ENCODE data around the gene PDLIM4.

PDLIM4 gene

DNA sequence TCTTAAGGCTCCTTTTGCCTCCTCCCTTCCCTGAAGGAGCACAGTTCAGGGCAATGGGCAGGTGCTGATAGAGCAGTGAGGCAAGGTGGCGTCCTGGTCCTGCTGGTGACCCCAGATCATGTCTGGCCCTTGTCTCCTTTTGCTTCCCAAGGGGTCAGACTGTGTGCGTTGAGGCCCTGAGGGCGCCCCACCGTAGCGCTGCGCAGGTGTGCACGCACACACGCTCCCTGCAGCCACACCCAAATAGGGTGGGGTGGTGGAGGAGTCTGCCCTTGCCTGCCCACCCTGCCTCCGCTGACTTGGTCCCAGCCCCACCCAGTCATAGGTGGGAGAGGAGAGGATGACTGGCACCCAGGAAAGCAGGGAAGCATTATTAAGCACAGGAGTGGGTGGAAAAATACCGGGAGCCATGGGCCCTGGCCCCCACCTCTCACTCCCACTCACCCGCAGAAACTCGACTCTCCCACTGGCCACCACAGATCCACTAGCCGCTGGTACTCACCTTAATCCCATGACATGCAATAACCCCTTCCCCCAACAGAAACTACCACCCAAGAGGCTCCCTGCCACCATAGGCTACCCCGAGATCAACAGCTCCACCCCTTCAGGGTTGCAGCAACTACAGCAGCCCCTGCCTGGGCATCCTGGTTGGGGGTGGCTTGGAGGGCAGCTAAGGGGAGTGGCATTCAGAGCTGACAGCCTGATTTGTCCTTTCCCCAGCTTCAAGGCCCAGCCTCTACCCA, 16.7 kb downstream of the PDLIM4 start:
- TF ChIP-seq, protein P1, sequence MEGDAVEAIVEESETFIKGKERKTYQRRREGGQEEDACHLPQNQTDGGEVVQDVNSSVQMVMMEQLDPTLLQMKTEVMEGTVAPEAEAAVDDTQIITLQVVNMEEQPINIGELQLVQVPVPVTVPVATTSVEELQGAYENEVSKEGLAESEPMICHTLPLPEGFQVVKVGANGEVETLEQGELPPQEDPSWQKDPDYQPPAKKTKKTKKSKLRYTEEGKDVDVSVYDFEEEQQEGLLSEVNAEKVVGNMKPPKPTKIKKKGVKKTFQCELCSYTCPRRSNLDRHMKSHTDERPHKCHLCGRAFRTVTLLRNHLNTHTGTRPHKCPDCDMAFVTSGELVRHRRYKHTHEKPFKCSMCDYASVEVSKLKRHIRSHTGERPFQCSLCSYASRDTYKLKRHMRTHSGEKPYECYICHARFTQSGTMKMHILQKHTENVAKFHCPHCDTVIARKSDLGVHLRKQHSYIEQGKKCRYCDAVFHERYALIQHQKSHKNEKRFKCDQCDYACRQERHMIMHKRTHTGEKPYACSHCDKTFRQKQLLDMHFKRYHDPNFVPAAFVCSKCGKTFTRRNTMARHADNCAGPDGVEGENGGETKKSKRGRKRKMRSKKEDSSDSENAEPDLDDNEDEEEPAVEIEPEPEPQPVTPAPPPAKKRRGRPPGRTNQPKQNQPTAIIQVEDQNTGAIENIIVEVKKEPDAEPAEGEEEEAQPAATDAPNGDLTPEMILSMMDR (IDR thresholded peaks at IDR 0.05; ENCODE audit: insufficient read depth, low read length) = no peak
- TF ChIP-seq, protein P2, sequence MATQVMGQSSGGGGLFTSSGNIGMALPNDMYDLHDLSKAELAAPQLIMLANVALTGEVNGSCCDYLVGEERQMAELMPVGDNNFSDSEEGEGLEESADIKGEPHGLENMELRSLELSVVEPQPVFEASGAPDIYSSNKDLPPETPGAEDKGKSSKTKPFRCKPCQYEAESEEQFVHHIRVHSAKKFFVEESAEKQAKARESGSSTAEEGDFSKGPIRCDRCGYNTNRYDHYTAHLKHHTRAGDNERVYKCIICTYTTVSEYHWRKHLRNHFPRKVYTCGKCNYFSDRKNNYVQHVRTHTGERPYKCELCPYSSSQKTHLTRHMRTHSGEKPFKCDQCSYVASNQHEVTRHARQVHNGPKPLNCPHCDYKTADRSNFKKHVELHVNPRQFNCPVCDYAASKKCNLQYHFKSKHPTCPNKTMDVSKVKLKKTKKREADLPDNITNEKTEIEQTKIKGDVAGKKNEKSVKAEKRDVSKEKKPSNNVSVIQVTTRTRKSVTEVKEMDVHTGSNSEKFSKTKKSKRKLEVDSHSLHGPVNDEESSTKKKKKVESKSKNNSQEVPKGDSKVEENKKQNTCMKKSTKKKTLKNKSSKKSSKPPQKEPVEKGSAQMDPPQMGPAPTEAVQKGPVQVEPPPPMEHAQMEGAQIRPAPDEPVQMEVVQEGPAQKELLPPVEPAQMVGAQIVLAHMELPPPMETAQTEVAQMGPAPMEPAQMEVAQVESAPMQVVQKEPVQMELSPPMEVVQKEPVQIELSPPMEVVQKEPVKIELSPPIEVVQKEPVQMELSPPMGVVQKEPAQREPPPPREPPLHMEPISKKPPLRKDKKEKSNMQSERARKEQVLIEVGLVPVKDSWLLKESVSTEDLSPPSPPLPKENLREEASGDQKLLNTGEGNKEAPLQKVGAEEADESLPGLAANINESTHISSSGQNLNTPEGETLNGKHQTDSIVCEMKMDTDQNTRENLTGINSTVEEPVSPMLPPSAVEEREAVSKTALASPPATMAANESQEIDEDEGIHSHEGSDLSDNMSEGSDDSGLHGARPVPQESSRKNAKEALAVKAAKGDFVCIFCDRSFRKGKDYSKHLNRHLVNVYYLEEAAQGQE (IDR thresholded peaks at IDR 0.05; ENCODE audit: insufficient replicate concordance, low read depth) = no peak
- DNase-seq (ENCODE audit: low read depth in 1 of 2, low spot score in 1 of 2) = no peak
- H3K27me3 ChIP-seq (ENCODE audit: insufficient read depth, poor library complexity, severe bottlenecking) = no peaks in the 10 kb centered on the region
- H3K27ac ChIP-seq (replicated peaks) = no peak overlapping the region
- no peak overlapping the region for H3K4me3 ChIP-seq (replicated peaks; ENCODE audit: insufficient read depth, low read length)

DNA sequence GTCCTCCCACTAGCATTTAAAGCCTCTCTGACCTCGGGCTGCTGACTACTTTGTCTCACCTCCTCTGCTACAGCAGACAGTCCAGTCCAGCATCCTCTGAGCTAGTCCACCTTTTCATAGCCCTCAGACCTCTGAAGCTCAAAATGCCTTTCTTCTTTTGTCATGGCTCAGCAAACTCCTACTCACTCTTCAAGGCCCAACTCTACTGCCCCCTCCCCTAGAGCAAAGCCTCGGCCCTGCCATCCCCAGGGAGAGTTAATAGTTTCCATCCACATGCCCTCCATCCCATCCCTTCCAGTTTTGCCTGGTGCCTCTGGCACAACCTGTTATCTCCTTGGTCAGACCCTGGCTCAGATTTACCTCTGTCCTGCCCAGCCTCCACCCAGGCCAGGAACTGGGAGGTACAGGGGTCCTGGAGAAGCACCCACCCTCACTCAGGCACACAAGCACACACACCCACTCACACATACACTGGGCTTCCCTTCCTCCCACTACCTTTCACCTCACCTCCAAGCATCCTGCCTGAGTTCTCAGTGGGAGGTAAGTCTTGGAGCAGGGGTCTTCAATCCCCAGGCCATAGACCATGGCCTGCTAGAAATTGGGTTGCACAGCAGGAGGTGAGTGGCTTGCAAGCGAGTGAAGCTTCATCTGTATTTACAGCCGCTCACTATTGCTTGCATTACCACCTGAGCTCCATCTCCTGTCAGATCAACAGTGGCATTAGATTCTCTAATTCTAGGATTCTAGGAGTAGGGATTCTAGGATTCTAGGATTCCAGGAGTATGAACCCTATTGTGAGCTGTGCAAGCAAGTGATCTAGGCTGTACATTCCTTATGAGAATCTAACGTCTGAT, 18.1 kb downstream of the PDLIM4 start:
- H3K27me3 ChIP-seq (ENCODE audit: insufficient read depth, poor library complexity, severe bottlenecking) = no peaks in the 10 kb centered on the region
- TF ChIP-seq, protein P2 (IDR thresholded peaks at IDR 0.05; ENCODE audit: insufficient replicate concordance, low read depth) = no peak
- TF ChIP-seq, protein P1 (IDR thresholded peaks at IDR 0.05; ENCODE audit: insufficient read depth, low read length) = no peak
- TF ChIP-seq GABPA (IDR thresholded peaks at IDR 0.05; ENCODE audit: low read depth) = no peak
- no peak for TF ChIP-seq POLR2AphosphoS5 (IDR thresholded peaks at IDR 0.05; ENCODE audit: low read depth)
- TF ChIP-seq SPI1 (IDR thresholded peaks at IDR 0.05; ENCODE audit: borderline replicate concordance, low read depth) = no peak
- DNase-seq (ENCODE audit: low read depth in 1 of 2, low spot score in 1 of 2) = no peak
- H3K4me3 ChIP-seq (replicated peaks; ENCODE audit: insufficient read depth, low read length) = no peak overlapping the region
- no peak overlapping the region for H3K27ac ChIP-seq (replicated peaks)

DNA sequence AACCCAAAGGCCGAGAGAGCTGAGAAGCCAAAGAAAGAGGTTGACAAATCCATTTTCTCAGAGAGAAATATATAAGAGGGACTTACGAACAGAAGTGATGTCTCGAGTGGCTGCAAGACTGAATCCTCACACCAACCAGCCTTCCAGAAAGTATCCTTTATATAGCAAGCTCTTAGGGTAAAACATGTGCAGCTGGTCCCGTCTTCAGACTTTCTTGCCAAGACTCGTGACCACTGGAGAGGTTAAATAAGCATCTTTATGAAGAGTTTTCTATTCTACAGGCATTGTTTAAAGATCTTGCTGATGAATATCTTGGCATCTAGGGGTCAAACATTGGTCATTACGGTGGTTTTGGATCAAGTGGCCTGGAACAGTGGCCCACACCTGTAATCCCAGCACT, 19.8 kb downstream of the PDLIM4 start:
- Histone ChIP-seq H3K27ac (replicated peaks) (no peak overlapping the region), H3K4me3 (replicated peaks; ENCODE audit: insufficient read depth, low read length) (no peak overlapping the region), H3K27me3 (ENCODE audit: insufficient read depth, poor library complexity, severe bottlenecking) (no peaks in the 10 kb centered on the region)
- TF ChIP-seq, protein P2 (IDR thresholded peaks at IDR 0.05; ENCODE audit: insufficient replicate concordance, low read depth) = no peak
- no peak for TF ChIP-seq SPI1 (IDR thresholded peaks at IDR 0.05; ENCODE audit: borderline replicate concordance, low read depth)
- TF ChIP-seq, protein P1 (IDR thresholded peaks at IDR 0.05; ENCODE audit: insufficient read depth, low read length) = no peak
- no peak for TF ChIP-seq GABPA (IDR thresholded peaks at IDR 0.05; ENCODE audit: low read depth)
- no peak for TF ChIP-seq POLR2AphosphoS5 (IDR thresholded peaks at IDR 0.05; ENCODE audit: low read depth)
- no peak for DNase-seq (ENCODE audit: low read depth in 1 of 2, low spot score in 1 of 2)
